ENCODE results near the gene TRAPPC6A.
A peak's percentile ranks its signal among the peaks of the same experiment; 100 is the strongest.

The TRAPPC6A gene

DNA sequence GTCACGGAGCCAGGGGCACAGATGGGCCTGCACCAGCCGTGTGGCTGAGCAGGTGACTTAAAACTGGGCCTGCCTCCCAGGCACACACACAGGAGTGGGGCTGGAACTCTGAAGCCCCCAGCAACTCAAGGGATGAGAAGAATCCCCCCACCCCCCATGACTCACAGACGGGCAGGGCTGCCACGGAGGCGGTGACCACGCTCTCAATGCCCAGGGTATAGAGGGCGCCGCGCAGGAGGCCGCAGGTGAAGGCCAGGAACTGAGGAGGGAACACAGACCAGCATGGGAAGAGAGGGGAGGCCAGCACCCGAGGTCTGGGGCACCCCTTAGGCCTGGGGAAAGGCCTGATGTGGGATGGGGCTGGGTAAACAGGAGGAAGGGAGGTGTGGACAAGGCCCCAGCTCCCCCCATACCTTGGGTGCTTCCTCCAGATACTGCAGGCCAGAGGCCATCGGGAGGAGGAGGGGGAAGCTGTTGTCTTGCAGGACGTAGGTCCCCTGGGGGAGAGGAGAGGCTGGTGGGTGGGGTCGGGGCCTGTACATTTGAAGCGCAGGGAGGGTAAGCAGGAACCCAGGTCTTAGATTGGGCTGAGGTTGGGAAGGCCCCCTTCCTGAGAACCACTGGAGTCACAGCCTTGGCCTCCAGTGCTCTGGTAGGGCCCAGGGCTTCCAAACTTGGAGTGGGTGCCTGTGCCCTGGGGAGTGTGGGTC is 14.1 kb downstream of the TRAPPC6A start:
- DNase-seq (ENCODE audit: low read depth, low spot score): no peak

DNA sequence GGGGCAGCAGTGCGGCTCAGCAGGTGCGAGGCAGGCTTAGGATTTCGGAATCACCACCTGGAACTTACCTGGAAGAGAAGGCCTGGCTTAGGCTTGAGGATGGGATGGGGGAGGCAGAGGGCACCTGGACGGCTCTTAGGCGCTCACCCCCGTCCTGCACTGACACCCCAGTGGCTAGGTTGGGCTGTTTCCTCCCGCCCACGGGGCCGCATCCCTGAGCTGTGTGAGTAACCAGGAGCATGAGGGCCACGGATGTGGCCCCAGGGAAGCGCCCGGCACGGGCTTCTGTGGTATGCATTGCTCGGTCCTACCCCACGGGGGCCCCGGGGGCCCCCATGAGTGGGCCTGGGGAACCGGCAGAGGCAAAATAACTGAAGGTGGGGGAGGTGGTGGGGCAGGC is 14.9 kb downstream of the TRAPPC6A start:
- no peak for DNase-seq (ENCODE audit: low read depth, low spot score)

- no peak for DNase-seq (ENCODE audit: low read depth, low spot score)
Measured at GRCh38 chr19:45162608-45163143, 15.4 kb downstream of the TRAPPC6A start.

DNA sequence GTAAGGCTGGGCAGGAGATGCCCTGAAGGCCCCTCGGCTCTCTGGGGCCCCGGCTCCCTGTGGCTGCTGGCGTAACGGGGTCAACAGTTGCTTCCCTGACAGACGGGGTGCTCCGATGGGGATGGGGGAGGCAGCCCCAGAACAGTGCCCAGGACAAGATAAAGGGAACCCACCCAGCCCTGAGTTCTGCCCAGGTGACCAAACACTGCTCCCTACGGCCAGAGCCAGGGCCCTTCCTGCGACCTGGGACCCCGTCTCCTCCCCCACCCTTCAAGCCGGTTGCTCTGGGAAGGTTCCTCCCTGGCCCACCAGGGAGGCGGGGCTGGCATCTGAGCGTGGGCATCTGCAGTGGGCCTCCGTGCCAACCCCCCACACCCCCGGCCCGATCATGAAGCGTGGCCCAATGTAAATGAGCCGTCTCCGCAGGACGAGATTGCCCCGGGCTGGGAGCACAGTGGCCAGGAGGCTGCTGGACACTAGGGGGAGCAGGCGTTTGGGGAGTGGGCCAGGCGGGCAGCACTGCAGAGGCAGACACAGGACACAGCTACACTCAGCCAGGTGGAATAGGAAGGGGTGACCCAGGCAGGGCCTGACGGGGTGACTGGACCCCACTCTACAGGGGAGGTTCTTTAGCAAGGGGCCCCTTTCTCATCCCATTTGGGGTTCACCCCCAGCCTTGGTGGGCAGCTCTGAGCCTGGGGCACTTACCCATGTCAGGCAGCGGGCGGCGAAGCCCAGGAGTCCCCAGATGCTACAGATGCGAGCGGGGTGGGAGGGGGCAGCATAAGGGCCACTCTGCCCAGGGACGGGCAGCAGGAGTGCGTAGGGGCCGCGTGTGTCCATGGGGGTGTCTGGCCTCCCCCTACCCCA is 16.1 kb downstream of the TRAPPC6A start:
- DNase-seq (ENCODE audit: low read depth, low spot score): peak; percentile 80

DNA sequence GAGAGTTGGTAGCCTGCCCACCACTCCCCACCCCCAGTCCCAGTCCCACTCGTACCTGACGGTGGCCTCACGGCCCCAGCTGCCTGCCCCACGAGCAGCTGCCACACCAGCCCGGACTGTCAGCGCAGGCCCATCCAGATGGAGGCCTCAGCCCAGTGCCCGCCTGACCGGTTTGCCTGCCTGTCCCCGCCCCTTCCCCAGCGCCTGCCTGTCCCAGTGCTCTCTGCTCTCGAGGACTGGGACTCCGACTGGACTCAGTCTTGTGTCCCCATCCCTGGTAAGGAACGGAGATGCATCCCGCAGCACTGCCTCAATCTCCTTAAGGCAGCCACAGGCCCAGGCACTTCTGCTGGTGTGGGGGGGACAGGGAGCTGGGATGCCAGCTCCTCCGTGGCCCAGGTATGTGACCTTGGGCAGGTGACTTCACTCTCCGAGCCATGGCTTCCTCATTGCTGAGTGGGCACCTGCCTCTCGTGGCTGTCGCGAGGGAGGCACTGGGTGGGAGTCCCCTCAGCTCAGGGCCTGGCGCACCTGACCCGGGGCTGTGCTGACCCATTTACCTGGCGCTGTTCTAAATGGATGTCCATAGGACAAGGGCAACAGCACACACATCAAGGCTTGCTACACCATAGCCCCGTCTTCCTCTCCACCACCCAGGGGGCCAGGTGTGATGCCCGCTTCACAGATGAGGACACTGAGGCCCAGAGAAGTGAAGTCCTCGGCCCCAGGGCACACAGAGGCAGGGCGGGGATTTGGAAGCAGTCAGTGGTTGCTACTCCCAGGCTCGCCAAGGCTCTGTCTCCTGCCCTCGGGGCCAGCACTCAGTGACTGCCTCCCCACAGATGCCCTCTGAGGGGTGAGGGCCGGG is 16.9 kb downstream of the TRAPPC6A start, which contains the start of gene NKPD1:
Gene NKPD1, minus strand, starts transcription at position 113 of the 868 bp plus-strand sequence. CDS start 832 bp downstream, outside the sequence.
- DNase-seq (ENCODE audit: low read depth, low spot score): no peak

GRCh38 chr19:45159971-45160324 is 18.1 kb downstream of the TRAPPC6A start:
- no peak for DNase-seq (ENCODE audit: low read depth, low spot score)

DNA sequence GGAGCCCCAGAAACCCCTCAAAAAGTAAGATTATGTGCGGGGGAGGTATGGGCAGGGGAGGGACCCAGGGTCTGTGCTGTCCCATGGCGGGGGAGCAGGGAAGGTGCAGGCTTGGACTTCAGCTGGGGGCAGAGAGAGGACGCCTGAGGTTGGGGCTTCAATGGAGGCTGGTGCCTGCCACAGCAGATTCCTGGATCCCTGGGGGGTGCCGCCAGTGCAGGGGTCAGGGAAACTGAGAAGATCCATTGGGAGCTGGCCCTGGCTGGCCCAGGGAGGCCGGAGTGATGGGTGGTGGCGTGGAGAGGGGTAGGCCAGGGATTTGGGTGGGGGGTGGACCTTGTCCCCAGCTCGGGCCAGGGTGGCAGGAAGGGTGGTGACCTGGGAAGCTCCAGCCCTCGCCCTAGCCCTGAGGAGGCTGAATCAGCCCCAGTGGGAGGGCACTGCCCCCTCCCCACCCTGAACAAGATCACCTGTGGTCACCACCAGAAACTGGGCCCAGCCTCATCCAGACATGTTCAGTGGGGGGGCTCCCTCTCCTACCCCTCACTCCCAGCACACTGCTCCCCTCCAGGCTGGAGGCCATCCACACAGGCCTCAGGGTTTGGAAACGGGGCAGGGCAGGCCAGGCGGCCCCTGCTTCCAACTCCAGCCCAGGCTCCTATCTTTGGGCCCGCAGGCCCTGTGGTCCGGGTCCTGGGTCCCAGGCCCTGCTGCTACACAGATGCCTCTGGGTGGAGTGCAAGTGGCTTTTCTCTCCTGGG is 18.6 kb downstream of the TRAPPC6A start:
- no peak for DNase-seq (ENCODE audit: low read depth, low spot score)

GRCh38 chr19:45158503-45159209 is 19.4 kb downstream of the TRAPPC6A start:
- no peak for DNase-seq (ENCODE audit: low read depth, low spot score)

GRCh38 chr19:45156751-45157150 is 21.3 kb downstream of the TRAPPC6A start:
- no peak for DNase-seq (ENCODE audit: low read depth, low spot score)

GRCh38 chr19:45156011-45156630 is 21.9 kb downstream of the TRAPPC6A start:
- DNase-seq (ENCODE audit: low read depth, low spot score): no peak

GRCh38 chr19:45154064-45154827 is 23.8 kb downstream of the TRAPPC6A start:
- peak; percentile 76 for DNase-seq (ENCODE audit: low read depth, low spot score)

GRCh38 chr19:45153339-45154063 is 24.5 kb downstream of the TRAPPC6A start:
- peak; percentile 72 for DNase-seq (ENCODE audit: low read depth, low spot score)

DNA sequence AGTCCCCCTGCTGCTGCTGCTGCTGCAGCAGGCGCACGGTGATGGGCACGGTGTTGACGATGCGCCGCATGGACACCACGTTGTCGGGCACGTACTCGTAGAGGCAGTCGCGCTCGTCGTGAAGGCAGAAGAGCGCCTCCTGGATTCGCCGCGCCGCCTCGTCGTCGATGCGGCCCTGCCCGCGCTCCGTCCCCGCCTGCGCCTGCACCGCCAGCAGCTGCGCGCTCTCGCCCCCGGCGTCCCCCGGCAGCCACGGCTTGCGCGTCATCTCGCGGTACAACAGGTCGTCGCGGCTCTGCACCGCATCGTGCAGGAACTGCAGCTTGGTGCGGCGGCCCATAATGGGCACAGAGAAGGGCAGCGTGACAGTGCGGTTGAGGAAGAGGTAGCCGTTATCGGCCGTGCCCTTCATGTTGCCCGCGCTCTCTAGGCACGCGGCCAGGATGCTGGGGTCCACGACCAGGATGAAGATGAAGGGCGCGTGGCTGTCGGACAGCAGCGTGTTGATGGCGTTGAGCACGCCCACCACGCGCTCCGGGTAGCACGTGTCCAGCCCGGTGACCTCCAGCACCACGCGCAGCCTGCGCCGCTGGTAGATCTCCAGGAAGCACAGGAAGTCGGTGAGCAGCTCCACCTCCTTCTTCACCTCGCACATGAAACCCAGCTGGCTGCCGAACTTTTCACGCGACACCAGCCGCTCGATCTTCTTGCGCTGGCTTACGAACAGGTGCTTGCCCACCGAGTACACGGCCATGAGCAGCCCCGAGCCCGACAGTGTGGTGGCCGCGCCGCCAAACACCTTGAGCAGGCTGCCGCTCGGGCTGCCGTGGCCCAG is 25.3 kb downstream of the TRAPPC6A start:
- peak; percentile 61 for DNase-seq (ENCODE audit: low read depth, low spot score)

DNA sequence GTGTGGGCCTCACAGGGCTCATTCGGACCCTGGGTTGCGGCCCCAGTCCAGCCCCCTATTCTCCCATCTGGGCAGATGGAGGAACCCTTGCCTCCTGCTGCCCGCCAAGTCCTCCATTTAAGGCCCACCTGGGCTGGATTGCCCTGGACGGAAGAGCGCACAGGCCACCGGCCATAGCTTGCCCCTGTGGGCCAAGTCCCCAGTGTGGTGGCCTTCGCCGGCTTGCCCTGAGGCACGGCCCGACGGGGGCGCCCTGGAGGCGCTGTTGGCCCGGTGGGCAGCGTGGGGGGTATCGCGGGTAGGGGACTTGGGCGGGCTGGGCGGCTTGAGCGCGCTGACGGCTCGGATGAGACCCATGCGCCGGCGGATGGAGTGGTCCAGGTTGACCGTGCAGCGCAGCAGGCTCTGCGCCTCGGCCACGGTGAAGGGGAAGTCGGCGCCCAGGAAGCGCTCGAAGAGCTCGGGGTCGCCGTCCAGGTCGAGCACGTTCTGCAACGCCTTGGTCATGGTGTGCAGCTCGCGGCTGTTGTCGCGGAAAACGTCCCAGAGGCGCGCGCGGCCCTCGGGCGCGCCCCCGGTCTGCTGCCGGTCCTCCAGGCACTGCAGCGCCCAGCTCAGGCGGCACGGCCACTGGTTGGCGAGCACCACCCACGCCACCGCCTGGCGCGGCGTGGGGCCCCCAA is 26.1 kb downstream of the TRAPPC6A start:
- no peak for DNase-seq (ENCODE audit: low read depth, low spot score)

- no peak for DNase-seq (ENCODE audit: low read depth, low spot score)
Measured at GRCh38 chr19:45151320-45151719, 26.7 kb downstream of the TRAPPC6A start.

DNA sequence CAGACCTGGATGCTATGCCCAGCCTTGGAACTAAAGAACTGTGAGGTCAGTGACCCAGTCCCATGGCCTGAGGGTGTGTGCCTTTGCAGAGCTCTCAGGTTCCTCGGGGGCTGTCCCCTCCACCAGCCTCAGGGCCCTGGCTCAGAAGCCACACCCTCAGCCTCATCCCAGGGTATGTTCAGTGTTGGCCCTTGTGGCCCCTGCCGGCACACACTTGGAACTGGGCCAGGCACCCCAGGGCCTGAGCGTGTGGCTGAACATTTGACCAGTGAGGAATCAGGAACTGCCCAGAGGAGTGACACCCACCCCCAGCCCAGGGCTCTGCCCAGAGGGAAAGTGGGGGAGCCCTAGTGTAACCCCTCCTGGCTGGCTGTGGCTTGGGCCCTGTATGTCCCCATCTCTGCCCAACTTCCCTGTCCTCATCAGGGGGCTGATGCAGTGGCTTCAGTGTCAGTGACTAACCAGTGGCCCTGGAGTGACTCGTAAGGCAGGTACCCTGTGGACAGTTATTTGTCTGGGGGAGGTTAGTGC is 27.2 kb downstream of the TRAPPC6A start:
- no peak for DNase-seq (ENCODE audit: low read depth, low spot score)

GRCh38 chr19:45150180-45150579 is 27.9 kb downstream of the TRAPPC6A start:
- DNase-seq (ENCODE audit: low read depth, low spot score): no peak

Measured in astrocyte of the hippocampus (primary cell).